Muscle layer of colon (tissue), 2 donors: ENCODE measurements around the gene COL6A1.
A peak's percentile ranks its signal among the peaks of the same experiment; 100 is the strongest.
"Not testable (repeated sequence)": the region's sequence is repeated elsewhere in the genome, so short reads cannot be mapped to it uniquely, and the experiment has no call there.

Experiments used
- H3K27ac ChIP-seq: one replicate; pipeline ENCODE4 v1.7.0; 2013; ENCODE audit warnings: low read depth, mild to moderate bottlenecking, low read length, moderate library complexity
- H3K27me3 ChIP-seq, 2 donors: one replicate each; pipeline ENCODE4 v1.7.0; 2013; ENCODE audit warnings: low read length in 2 of 2, mild to moderate bottlenecking in 2 of 2; ENCODE audit not compliant: insufficient read depth in 2 of 2, control insufficient read depth in 1 of 2
- H3K36me3 ChIP-seq: one replicate; pipeline ENCODE4 v1.7.0; 2013; ENCODE audit warnings: mild to moderate bottlenecking, low read length; ENCODE audit not compliant: insufficient read depth
- H3K4me1 ChIP-seq: one replicate; pipeline ENCODE4 v1.7.0; 2013; ENCODE audit warnings: mild to moderate bottlenecking, low read length; ENCODE audit not compliant: insufficient read depth
- H3K4me3 ChIP-seq, 2 donors: one replicate each; pipeline ENCODE4 v1.7.0; 2013; ENCODE audit warnings: low read length in 2 of 2, low read depth in 1 of 2, mild to moderate bottlenecking in 1 of 2, moderate library complexity in 1 of 2
- H3K9ac ChIP-seq: one replicate; pipeline ENCODE4 v1.7.0; 2013; ENCODE audit warnings: low read length
- H3K9me3 ChIP-seq: one replicate; pipeline ENCODE4 v1.7.0; 2013; ENCODE audit warnings: mild to moderate bottlenecking, low read length
- donor health status: abdominal sarcoma.
- donor health status: Adenocarcinoma of cecum.

COL6A1 gene

GRCh38 chr21:46000731-46001641 is 19.4 kb downstream of the COL6A1 start:
- Histone ChIP-seq H3K4me3 (no peak overlapping the region), H3K9ac (no peak overlapping the region), H3K27ac (peak overlapping the region; percentile 75), H3K36me3 (peaks cover 55% of the 10 kb centered on the region), H3K9me3 (no peaks in the 10 kb centered on the region), H3K27me3 (no peaks in the 10 kb centered on the region), H3K4me1 (no peaks in the 10 kb centered on the region)

DNA sequence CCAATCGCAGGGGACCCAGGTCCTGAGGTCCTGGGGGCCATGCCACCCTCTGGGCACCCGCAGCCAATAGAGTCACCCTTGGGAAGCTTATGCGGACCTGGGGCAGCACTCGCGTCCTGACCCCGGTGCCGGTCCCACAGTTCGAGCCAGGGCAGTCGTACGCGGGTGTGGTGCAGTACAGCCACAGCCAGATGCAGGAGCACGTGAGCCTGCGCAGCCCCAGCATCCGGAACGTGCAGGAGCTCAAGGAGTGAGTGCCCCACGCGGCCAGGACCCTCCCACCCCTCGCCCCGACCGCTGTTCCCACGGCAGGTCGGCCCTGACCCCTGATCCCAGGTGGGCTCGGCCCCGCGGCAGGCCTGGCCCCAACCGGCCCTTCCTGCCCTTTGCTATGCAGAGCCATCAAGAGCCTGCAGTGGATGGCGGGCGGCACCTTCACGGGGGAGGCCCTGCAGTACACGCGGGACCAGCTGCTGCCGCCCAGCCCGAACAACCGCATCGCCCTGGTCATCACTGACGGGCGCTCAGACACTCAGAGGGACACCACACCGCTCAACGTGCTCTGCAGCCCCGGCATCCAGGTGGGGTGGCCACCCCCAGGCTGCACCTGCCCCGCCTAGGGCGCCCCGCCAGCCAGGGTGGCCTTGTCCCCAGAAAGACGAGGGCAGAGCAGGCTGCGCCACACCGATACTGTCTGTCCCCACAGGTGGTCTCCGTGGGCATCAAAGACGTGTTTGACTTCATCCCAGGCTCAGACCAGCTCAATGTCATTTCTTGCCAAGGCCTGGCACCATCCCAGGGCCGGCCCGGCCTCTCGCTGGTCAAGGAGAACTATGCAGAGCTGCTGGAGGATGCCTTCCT is 20.5 kb downstream of the COL6A1 start:
- no peaks in the 10 kb centered on the region for H3K9me3 ChIP-seq
- no peak overlapping the region for H3K4me3 ChIP-seq
- H3K36me3 ChIP-seq, result peaks cover 44% of the 10 kb centered on the region
- no peak overlapping the region for H3K27ac ChIP-seq
- H3K9ac ChIP-seq, result no peak overlapping the region
- no peaks in the 10 kb centered on the region for H3K27me3 ChIP-seq
- no peaks in the 10 kb centered on the region for H3K4me1 ChIP-seq

GRCh38 chr21:46002841-46003574 is 21.4 kb downstream of the COL6A1 start:
- H3K4me3 ChIP-seq, result no peak overlapping the region
- H3K27me3 ChIP-seq, result no peaks in the 10 kb centered on the region
- H3K9ac ChIP-seq, result no peak overlapping the region
- no peak overlapping the region for H3K27ac ChIP-seq
- no peaks in the 10 kb centered on the region for H3K4me1 ChIP-seq
- H3K36me3 ChIP-seq, result peaks cover 43% of the 10 kb centered on the region
- no peaks in the 10 kb centered on the region for H3K9me3 ChIP-seq

GRCh38 chr21:46003575-46004007 is 22.0 kb downstream of the COL6A1 start:
- Histone ChIP-seq H3K4me3 (no peak overlapping the region), H3K27me3 (no peaks in the 10 kb centered on the region), H3K9ac (no peak overlapping the region), H3K9me3 (no peaks in the 10 kb centered on the region), H3K4me1 (no peaks in the 10 kb centered on the region), H3K27ac (no peak overlapping the region), H3K36me3 (peaks cover 38% of the 10 kb centered on the region)

DNA sequence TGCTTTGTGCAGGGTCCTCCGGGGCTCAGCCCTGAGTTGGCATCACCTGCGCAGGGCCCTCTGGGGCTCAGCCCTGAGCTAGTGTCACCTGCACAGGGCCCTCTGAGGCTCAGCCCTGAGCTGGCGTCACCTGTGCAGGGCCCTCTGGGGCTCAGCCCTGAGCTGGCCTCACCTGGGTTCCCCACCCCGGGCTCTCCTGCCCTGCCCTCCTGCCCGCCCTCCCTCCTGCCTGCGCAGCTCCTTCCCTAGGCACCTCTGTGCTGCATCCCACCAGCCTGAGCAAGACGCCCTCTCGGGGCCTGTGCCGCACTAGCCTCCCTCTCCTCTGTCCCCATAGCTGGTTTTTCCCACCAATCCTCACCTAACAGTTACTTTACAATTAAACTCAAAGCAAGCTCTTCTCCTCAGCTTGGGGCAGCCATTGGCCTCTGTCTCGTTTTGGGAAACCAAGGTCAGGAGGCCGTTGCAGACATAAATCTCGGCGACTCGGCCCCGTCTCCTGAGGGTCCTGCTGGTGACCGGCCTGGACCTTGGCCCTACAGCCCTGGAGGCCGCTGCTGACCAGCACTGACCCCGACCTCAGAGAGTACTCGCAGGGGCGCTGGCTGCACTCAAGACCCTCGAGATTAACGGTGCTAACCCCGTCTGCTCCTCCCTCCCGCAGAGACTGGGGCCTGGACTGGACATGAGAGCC is 22.7 kb downstream of the COL6A1 start:
- no peak overlapping the region for H3K4me3 ChIP-seq
- H3K4me1 ChIP-seq, result no peaks in the 10 kb centered on the region
- H3K27ac ChIP-seq, result no peak overlapping the region
- peaks cover 30% of the 10 kb centered on the region for H3K36me3 ChIP-seq
- no peaks in the 10 kb centered on the region for H3K9me3 ChIP-seq
- no peak overlapping the region for H3K9ac ChIP-seq
- no peaks in the 10 kb centered on the region for H3K27me3 ChIP-seq

- Histone ChIP-seq H3K36me3 (peaks cover 23% of the 10 kb centered on the region), H3K27ac (no peak overlapping the region), H3K9me3 (no peaks in the 10 kb centered on the region), H3K9ac (no peak overlapping the region), H3K27me3 (no peaks in the 10 kb centered on the region), H3K4me3 (no peak overlapping the region), H3K4me1 (no peaks in the 10 kb centered on the region)
Observed at GRCh38 chr21:46005081-46005480, 23.5 kb downstream of the COL6A1 start.

GRCh38 chr21:46005481-46005881 is 23.9 kb downstream of the COL6A1 start:
- H3K9ac ChIP-seq, result no peak overlapping the region
- H3K9me3 ChIP-seq, result no peaks in the 10 kb centered on the region
- no peak overlapping the region for H3K4me3 ChIP-seq
- no peak overlapping the region for H3K27ac ChIP-seq
- no peaks in the 10 kb centered on the region for H3K4me1 ChIP-seq
- no peaks in the 10 kb centered on the region for H3K27me3 ChIP-seq
- H3K36me3 ChIP-seq, result peaks cover 21% of the 10 kb centered on the region

GRCh38 chr21:46005894-46006546 is 24.4 kb downstream of the COL6A1 start:
- not testable (repeated sequence) for H3K27me3 ChIP-seq, H3K9ac ChIP-seq, H3K4me1 ChIP-seq, H3K27ac ChIP-seq, H3K9me3 ChIP-seq, H3K4me3 ChIP-seq
- H3K36me3 ChIP-seq, result peaks cover 21% of the 10 kb centered on the region

DNA sequence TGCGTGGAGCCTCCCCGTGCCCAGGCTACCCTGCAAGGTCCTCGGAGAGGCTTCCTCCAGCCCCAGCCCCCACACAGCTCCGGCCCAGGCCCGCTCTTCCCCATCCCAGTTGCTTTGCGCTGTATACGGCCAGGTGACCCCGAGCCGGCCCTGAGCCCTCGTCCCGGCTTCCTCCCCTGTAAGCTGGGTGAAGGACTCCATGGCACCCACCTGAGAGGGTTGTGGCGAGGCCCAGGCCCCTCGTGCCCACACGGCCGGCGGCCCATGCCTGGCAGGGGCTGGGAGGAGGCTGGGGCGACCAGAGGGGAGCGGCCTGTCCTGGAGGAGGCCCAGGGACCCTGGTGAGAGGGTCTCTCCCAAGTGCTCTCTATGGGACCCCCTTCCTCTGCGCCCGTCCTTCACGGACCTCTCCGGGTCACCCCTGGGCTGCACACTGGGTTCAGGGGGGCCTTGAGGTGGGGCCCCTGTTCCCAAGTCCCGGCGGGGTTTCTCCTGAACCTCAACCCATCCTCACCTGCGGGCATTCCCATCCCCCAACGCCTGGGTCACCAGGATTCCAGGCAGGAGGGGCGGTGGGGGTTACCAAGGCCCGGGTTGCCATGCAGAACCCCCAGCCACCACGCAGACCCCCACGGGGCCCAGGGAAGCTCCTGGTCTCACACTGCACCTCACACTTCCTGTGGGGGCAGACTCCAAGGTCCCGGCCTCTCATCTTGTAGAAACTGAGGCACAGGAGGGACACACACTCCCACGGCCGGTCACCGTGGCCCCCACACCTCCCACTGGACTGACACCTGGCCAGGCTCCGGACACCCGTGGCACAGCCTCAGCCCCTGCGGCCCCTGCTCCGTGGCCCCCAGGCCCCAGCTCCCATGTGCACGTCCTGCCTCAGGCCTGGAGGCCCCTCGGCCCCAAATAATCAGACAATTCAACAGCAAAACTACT is 25.2 kb downstream of the COL6A1 start:
- H3K9ac ChIP-seq, result no peak overlapping the region
- H3K27ac ChIP-seq, result no peak overlapping the region
- H3K4me3 ChIP-seq, result no peak overlapping the region
- H3K27me3 ChIP-seq, result no peaks in the 10 kb centered on the region
- H3K36me3 ChIP-seq, result peaks cover 21% of the 10 kb centered on the region
- no peaks in the 10 kb centered on the region for H3K9me3 ChIP-seq
- no peaks in the 10 kb centered on the region for H3K4me1 ChIP-seq

DNA sequence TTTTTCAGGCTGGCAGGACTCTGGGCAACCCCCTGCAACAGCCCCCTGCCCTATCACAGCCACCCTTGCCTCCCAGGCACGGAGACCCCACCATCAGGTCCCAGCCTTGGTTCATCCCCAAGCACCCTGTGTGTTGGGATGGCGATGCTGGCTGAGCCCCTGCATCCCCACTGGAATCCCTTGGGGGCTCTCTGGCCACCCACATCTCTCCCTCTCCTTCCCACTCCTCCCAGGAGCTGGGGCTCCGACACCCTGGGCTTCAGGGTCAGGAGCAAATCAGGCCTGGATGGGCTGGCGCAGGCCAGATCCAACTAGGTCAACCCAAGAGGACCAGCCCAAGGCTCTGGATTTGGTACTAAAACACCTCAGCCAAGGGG is 25.9 kb downstream of the COL6A1 start:
- H3K4me3 ChIP-seq, result no peak overlapping the region
- H3K27me3 ChIP-seq, result no peaks in the 10 kb centered on the region
- no peaks in the 10 kb centered on the region for H3K4me1 ChIP-seq
- H3K9ac ChIP-seq, result no peak overlapping the region
- H3K27ac ChIP-seq, result no peak overlapping the region
- H3K9me3 ChIP-seq, result no peaks in the 10 kb centered on the region
- H3K36me3 ChIP-seq, result peaks cover 15% of the 10 kb centered on the region
